ENCODE data around the gene AREL1.

The AREL1 gene

DNA sequence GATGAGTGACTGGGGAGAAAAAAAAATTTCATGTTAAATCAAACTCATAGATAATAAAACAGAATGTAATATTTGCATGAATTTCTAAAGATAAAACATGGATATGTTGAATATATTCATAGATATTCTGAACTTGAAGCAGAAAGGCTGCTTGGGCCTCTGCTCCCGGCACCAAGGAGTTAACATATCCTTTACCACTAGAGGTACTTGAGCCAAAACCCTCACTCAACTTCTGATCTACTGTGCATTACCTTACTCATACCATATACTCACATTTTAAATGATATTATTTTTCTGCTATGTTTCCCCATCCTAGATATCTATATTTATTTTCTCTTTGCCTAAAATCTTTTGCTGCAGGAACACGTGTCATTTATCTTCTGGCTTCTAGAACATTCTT lies 14.9 kb downstream of the AREL1 start:
- no peak for DNase-seq

- DNase-seq = no peak
Measured at GRCh38 chr14:74697543-74697942, 15.3 kb downstream of the AREL1 start.

- DNase-seq = no peak
Measured at GRCh38 chr14:74697011-74697410, 15.9 kb downstream of the AREL1 start.

DNA sequence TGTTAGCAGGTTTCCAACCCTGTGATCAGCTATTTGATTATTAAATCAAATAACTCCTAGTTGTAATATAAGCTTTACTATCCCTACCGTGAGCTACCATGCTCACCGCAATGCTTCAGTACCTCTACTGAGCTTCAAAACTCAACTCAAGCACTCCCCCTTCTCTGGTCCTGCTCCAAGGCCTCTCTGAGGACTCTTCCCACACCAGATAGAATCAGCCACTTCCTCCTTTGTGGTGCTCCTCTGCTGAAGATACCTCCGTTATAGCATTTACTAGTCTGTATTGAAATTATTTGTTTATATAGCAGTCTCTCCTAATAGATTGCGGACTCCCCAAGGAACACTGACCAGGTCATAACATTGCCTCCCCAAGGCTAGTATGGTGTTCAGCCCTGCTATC lies 17.5 kb downstream of the AREL1 start:
- DNase-seq = no peak

- no peak for DNase-seq
Measured at GRCh38 chr14:74693191-74693590, 19.7 kb downstream of the AREL1 start.

DNA sequence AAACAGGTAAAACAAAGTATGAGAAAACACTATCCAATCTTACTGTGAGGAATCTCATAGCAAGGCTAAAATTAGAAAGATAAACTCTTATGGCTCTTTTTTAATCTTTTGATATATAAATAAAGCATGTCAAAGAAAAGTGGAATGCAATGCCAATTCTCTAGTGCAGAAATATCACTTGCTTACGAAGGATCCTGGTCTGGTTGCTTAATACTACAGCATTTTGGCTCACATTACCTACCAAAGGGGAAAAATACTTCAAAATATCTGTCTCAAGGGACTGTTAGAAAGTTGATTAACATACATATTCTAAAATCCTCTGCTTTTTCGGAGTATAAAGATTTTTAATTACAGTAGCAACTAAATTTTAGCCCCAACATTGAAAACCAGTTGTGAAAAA lies 21.4 kb downstream of the AREL1 start:
- DNase-seq = no peak

DNA sequence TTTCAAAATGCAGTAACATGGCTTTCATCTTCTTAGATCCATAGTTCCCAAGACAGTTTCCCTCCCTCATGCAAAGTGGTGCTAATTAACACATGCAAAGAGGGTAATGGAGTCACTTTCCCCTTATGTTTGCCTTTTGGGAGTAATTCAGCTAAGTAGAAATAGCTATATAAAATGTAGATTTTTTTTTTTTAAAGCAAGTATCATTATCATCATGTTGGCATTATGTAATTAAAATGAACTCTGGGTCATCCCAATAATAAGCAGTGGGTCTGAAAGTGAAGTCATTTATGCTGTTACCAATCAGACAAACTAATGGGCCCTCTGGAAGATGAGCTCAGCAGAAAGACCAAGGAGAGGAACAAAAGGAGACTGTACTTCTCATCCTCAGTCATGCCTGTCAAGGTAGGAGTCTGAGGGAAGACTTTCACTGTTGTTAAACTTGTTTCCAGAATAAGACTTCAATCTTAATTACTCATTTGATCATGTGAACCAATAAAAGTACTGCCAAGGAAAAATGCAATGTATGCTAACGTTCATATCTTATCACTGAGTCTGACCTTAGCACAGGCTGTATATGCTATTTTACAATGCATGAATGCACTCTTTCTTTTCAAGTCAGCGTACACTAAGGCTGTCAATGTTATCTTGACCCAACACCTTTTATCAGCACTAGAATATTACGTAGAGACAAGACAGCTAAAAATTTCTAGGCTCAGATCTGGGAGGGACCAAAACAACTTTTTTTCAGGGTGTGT lies 26.8 kb downstream of the AREL1 start:
- no peak for DNase-seq

GRCh38 chr14:74685056-74685455 lies 27.8 kb downstream of the AREL1 start:
- no peak for DNase-seq

DNA sequence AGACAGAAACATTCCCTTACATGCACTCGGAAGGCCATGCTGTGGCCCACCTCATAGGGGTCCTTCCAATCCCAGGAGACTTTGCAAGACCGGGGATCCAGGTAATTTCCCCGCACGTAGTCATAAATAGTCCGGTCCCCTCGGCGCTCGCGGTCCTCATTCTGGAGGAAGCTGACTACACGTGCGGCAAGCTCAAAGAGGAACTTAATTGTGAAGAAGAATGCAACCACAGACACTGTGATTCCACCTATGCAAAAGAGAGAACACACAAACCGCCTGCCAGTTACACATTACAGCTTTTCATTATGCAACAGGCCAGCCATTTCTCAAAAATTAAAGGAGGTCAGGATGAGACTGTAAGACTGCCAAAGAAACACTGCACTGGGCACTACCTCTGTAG lies 28.4 kb downstream of the AREL1 start:
- peak; percentile 7 to 50 for DNase-seq

GRCh38 chr14:74683406-74683805 lies 29.5 kb downstream of the AREL1 start:
- no peak for DNase-seq

GRCh38 chr14:74682169-74682952 lies 30.5 kb downstream of the AREL1 start:
- DNase-seq = no peak

DNA sequence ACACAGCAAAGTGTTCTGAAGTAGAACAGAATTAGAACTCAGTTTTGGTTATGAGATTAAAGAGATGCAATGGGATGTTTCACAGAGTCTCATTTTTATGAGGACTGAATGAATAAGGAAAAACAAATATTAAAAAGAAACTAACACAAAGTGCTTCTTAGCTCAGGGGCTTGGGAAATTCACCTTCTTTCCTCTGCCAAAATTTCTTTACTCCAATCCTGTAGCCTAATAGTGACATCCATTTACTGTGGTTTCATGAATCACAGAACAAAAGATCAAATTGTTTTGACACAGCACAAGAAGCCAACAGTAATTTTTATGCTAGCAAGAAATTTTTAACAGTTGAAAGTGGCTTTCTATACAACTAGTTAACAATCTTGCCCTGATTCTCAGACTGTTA lies 37.7 kb downstream of the AREL1 start:
- DNase-seq = no peak

GRCh38 chr14:74673768-74674167 lies 39.1 kb downstream of the AREL1 start:
- DNase-seq = no peak

DNA sequence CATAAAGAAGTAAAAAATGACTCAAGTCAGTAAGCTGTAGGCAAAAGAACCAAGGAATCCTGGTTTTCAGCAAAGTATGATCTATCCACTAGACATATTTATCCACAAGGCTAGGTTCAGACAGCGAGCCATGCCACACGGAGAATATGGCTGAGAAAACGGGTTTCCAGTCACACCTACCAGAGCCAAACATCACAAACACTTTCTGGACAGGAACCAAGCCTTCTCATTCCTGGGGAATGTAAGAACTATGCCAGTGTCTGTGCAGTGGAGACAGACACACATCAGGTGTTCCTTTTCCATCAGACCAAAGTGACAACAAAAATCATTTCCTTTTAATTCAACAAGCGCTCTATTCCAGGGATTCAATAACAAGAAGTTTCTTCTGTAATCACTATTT lies 41.1 kb downstream of the AREL1 start:
- no peak for DNase-seq

DNA sequence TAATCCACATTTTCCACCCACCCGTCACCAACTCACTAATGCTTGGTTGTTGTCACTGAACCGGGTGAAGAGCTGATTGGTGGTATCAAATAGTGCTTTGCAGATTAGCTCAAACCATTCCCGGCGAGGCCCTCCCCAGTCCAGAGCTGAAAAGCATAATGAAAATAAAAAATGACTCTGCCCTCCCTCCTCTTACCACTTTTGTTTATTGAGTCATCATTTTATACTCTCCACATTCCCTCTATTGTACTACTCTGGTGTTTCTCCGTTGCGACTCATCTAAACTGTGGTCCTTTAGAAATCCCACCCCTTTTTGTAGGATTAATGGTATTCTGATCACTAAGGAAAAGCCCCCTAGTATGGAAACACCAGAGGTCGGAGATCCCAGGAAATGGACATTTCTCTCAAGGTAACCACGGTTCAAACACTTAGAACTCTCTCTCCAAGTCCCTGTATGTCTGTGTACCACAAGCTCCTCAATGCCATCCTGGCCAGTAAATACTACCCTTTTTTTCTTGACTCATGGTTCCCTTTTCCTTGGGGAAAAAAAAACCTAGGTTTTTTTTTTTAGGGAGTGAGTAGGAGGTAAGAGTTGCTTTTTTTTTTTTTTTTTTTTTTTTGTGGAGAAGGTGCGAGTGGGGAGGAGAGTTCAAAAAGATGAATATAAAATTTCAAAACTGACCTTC lies 42.0 kb downstream of the AREL1 start:
- no peak for DNase-seq

- DNase-seq = no peak
Measured at GRCh38 chr14:74669846-74670245, 43.0 kb downstream of the AREL1 start.

DNA sequence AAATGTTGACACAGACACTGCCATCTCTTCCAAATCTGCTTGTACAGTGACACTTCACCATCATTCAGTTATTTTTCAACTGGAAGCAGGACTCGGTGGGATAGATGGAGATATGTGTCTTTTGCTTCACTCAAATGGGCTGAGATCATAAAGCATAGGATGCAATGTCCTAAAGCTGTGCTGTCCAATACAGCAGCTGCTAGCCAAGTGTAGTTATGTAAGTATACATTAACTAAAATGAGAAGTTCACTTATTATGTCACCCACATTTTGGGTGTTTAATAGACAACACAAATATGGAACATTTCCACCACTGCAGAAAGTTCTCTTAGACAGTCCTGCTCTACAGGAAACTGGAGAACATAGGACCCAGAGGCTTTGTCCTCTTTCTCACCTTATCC lies 43.6 kb downstream of the AREL1 start:
- no peak for DNase-seq

- DNase-seq = no peak
Measured at GRCh38 chr14:74667758-74668157, 45.1 kb downstream of the AREL1 start.

- no peak for DNase-seq
Measured at GRCh38 chr14:74664717-74665116, 48.2 kb downstream of the AREL1 start.

DNA sequence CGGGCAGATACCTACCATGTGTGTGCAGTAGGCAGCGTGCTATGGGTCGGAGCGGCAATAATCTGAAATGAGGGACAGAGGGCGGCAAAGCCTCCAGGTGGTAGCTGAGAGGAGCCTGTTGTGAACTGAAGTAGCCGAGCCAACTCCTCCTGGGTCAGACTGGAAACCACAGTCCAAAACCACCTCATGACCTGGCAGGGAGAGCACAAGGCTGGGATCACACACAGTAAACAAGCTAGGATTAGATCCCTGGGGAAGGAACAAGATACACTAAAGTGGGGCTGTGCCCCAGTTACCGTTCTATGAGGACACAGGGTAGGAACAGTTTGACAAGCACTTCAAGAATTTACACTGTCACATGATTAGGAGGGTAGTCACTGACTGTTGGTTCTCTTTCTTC lies 49.0 kb downstream of the AREL1 start:
- DNase-seq = no peak

DNA sequence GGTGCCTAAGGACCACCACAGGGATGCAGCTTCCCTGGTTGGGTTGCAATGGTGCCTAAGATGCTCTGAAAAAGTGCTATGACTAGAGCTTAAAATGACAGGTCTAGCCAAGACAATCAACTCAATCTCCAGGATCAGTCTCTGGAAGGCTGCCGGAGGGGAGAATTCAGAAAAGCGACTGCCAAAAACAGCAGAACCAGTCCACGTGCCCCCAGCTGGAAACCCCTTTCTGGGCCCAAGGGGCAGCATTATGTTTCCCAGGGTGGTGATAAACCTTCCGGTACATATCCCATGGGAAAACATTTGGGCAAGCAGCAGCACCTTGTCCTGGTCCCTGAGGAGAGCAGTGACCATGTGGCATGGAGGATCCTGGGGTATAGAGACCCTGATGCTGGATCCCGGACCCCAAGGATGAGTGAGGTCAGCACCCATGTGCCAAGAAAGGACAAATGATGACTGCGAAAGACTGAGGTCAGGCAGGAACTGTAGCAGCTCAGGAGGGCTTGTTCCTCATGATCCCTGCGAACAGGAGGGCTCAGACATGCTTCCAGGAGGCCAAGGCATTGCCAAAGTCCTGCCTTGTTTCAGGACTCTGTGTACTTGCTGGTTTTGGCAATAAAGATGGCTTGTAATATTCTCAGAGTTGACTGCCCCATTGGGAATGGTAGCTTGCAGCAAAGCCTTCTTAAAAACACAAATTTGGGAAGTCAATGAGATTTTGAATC lies 51.0 kb downstream of the AREL1 start:
- no peak for DNase-seq

DNA sequence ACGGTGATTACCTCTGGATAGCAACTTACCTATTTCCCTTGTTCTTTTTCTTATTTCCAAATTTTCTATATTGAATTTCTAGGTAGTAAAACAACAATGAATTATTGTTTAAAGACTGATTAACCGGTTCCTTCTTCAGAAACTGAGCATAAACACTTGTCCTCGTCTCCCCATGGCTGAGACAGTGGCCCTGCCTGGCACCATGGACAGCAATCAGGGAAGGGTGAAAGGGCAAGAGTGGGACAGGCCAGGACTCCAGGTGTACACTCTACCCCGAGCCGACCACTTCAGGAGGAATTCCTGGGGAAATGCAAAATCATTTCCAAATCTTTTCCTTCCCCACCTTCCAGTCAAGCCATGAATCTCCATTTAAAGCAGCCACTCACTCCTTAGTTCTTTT lies 52.0 kb downstream of the AREL1 start:
- no peak for DNase-seq

- DNase-seq = no peak
Measured at GRCh38 chr14:74660167-74660566, 52.7 kb downstream of the AREL1 start.

Data from CD4-positive, alpha-beta T cell treated with Interleukin-4 for 1 hour (primary cell).